Measurements from ENCODE around the gene P4HA1.

DNA sequence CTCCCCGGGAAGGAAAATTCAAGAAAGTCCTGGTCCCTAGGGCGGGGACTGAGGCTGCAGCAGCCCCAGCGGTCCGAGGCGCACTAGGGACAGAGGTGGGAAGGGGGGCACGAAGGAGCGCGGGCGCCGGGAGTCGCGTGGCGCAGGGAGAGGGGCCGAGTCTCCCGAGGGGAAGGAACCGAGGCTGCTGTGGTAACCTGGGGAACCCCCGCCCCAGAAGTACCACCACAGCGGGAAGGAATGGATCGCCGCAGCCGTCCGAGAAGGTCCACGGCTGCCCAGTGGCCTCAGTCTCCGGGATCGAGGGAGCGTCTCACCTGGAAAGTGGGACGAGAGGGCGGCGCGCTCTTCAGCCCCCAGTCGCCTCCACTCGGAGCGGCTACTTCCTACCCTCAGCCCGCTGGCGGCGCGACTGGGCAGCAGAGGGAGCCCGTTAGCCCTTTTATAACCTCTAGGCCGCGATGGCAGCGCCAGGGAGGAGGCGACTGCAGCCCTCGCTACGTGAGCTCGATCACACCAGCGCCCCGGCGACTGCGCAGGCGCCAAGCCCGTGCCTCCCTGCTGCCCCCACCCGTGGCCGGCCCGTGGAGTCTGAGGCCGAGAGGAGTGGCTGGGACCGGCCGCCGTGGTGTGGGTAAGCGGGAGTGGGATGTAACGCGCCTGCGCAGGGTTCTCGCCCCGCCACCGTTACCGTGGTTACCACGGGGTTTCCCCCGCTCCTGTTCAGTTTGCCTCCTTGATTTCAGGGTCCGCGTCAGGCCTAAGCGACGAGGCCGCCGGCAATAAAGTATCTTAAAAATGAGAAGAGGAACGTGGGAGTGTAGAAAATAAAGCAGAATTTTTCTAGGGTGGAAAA is at the start of gene P4HA1:
- TF ChIP-seq CTCF (IDR thresholded peaks at IDR 0.05; ENCODE audit: extremely low read depth in 1 of 2, insufficient read depth in 1 of 2, low read depth in 1 of 2, low read length in 2 of 2), result peak; percentile 70 to 82
- peak; percentile 98 for TF ChIP-seq POLR2A (IDR thresholded peaks at IDR 0.05; ENCODE audit: low read depth, low read length)
- TF ChIP-seq EZH2 (IDR thresholded peaks at IDR 0.05; ENCODE audit: borderline replicate concordance, low read depth, low read length, severe bottlenecking), result no peak
- TF ChIP-seq JUN (IDR thresholded peaks at IDR 0.05; ENCODE audit: borderline replicate concordance, insufficient read depth, insufficient read length, low read depth), result no peak
- peak; percentile 98 for TF ChIP-seq POLR2AphosphoS5 (IDR thresholded peaks at IDR 0.05; ENCODE audit: insufficient read depth, low read depth, low read length)
- TF ChIP-seq, protein P1, sequence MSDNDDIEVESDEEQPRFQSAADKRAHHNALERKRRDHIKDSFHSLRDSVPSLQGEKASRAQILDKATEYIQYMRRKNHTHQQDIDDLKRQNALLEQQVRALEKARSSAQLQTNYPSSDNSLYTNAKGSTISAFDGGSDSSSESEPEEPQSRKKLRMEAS (IDR thresholded peaks at IDR 0.05; ENCODE audit: insufficient read depth, insufficient read length), result no peak
- TF ChIP-seq MYC (IDR thresholded peaks at IDR 0.05; ENCODE audit: low read depth, low read length), result no peak
- no peak for TF ChIP-seq GATA2 (IDR thresholded peaks at IDR 0.05; ENCODE audit: insufficient read depth, insufficient read length, low read depth, low read length)
- no peak for TF ChIP-seq FOS (IDR thresholded peaks at IDR 0.05; ENCODE audit: borderline replicate concordance, insufficient read depth, low read length)

Data from endothelial cell of umbilical vein (primary cell).